Spleen (tissue), 11 donors: Measurements from ENCODE around the gene C20orf141. TPM values are rescaled to one million over a fixed set of nuclear protein-coding genes. Genes with fewer than 3 reads are reported as not detected.

Source experiments
- DNase-seq: peaks from one replicate; pipeline ENCODE4 v3.0.0-alpha.2; 2020
- H3K27ac ChIP-seq, 8 donors: fragments of 200-600 bp; sonication (generic) in 7 of 8; 1 replicate in 4 of 8; 2 replicates in 4 of 8; pipeline versions ENCODE4 v1.5.0 to v1.8.0; 2016 to 2021; ENCODE audit warnings: inconsistent platforms in 4 of 8, mild to moderate bottlenecking in 4 of 8, moderate library complexity in 1 of 8
- H3K27me3 ChIP-seq, 7 donors: fragments of 200-600 bp; sonication (generic) in 6 of 7; replicated peaks in 1 of 7; 1 replicate in 4 of 7; 2 replicates in 3 of 7; pipeline versions ENCODE4 v1.5.0 to v1.8.0; 2016 to 2021; ENCODE audit warnings: inconsistent platforms in 3 of 7, mild to moderate bottlenecking in 1 of 7
- H3K36me3 ChIP-seq, 6 donors: fragments of 200-600 bp; sonication (generic) in 5 of 6; 1 replicate in 4 of 6; 2 replicates in 2 of 6; pipeline versions ENCODE4 v1.5.0 to v1.8.0; 2016 to 2021; ENCODE audit warnings: inconsistent platforms in 2 of 6
- H3K4me1 ChIP-seq, 6 donors: fragments of 200-600 bp; sonication (generic) in 5 of 6; 1 replicate in 3 of 6; 2 replicates in 3 of 6; pipeline versions ENCODE4 v1.5.0 to v1.8.0; 2016 to 2021; ENCODE audit warnings: inconsistent platforms in 3 of 6
- H3K4me3 ChIP-seq, 8 donors: fragments of 200-600 bp; sonication (generic) in 7 of 8; 1 replicate in 4 of 8; 2 replicates in 4 of 8; pipeline versions ENCODE4 v1.5.0 to v1.8.0; 2016 to 2021; ENCODE audit warnings: inconsistent platforms in 4 of 8, mild to moderate bottlenecking in 4 of 8, moderate library complexity in 2 of 8
- H3K9me3 ChIP-seq, 8 donors: fragments of 200-600 bp; sonication (generic) in 7 of 8; 1 replicate in 4 of 8; 2 replicates in 4 of 8; pipeline versions ENCODE4 v1.5.0 to v1.8.0; 2016 to 2021; ENCODE audit warnings: inconsistent platforms in 4 of 8
- CTCF ChIP-seq, 11 experiments: fragments of 200-600 bp in 7 of 11; fragments of 450-650 bp in 4 of 11; sonication (generic) in 4 of 11; IDR thresholded peaks in 8 of 11; conservative IDR thresholded peaks in 3 of 11; 1 replicate in 7 of 11; 2 replicates in 4 of 11; pipeline versions ENCODE4 v1.4.0 to v1.8.0; 2016 to 2021; ENCODE audit warnings: antibody characterized with exemption in 11 of 11, inconsistent platforms in 4 of 11, mild to moderate bottlenecking in 1 of 11
- POLR2A ChIP-seq, 3 donors: fragments of 450-650 bp; IDR thresholded peaks; one replicate each; pipeline ENCODE4 v1.5.1; 2017; ENCODE audit warnings: antibody characterized with exemption in 3 of 3, mild to moderate bottlenecking in 1 of 3
- POLR2AphosphoS5 ChIP-seq, 3 donors: sonication (generic); formaldehyde crosslinking; IDR thresholded peaks; one replicate each; pipeline ENCODE4 v1.5.1; 2017; ENCODE audit warnings: antibody characterized with exemption in 3 of 3
- WGBS, 5 donors: extraction: QIAGEN DNeasy Blood & Tissue Kit in 3 of 5; methylation state at CpG; one replicate each; pipeline versions ENCODE4 v1.1.5 to v1.1.7; 2013 to 2018; 5-methylcytosine and 5-hydroxymethylcytosine counted together
- intact Hi-C: fragments of 100-400 bp; cut with DNase I; formaldehyde crosslinking; loops from one replicate; pipeline ENCODE4 v1.15.0; 2023; ENCODE audit warnings: low total_unique reads
- polyA plus RNA-seq, 3 donors: library from polyadenylated mRNA; stranded (reverse); fragments of 200-250 nt; gene quantifications; one replicate each; pipeline ENCODE4 v1.2.1, GENCODE V29; 2013
- total RNA-seq, 7 donors: library from RNA; depleted of rRNA in 3 of 7; stranded (reverse); fragments of >200 nt in 3 of 7; fragmentation: NEBNext Ultra II Directional in 4 of 7; extraction: Animal tissue kit (Norgen Biotek cat#: 25700) in 4 of 7; gene quantifications; one replicate each; pipeline versions ENCODE4 v1.1.0 to v1.2.1, GENCODE V29; 2016 to 2021
- donor health status: healthy with polysubstance abuse.
- donor health status: DM: no; HTN: no; CAD: no; lungs with moderate emphysema.
- donor health status: DM: no; HTN: no; CAD: no.
- donor health status: Bipolar disorder and iron deficiency.
- donor health status: healthy.
- donor health status: DM: no; HTN: no; CAD: no.
- donor health status: DM: yes; HTN: yes; CAD: no.

C20orf141 gene
- total and polyA plus RNA-seq, 10 donors, result not detected

- H3K4me1 ChIP-seq, result peaks cover 0 to 6% (median 0%) of the 10 kb centered on the region in 6 donors
- 92 to 100% (median 97%) methylated on average over 1 of the region's 1 CpG for WGBS, 5 donors
- TF ChIP-seq POLR2AphosphoS5 (IDR thresholded peaks at IDR 0.05) (no peak), POLR2A (IDR thresholded peaks at IDR 0.05) (no peak), CTCF (IDR thresholded peaks at IDR 0.05 in 8 of 11, conservative IDR thresholded peaks at IDR 0.05 in 3 of 11) (no peak)
- no peak overlapping the region for H3K4me3 ChIP-seq
- H3K27ac ChIP-seq, result no peak overlapping the region
- intact Hi-C loops, result no loop called here
- peaks cover 0 to 42% (median 0%) of the 10 kb centered on the region in 7 donors for H3K27me3 ChIP-seq
- no peaks in the 10 kb centered on the region for H3K36me3 ChIP-seq
- no peak for DNase-seq
- peaks cover 0 to 17% (median 10%) of the 10 kb centered on the region in 8 donors for H3K9me3 ChIP-seq
Observed at GRCh38 chr20:2814076-2814475, 711 bp upstream of the C20orf141 start.

- intact Hi-C loops, result no loop called here
- H3K36me3 ChIP-seq, result no peaks in the 10 kb centered on the region
- 80 to 93% (median 84%) methylated on average over 6 to 8 of the region's 8 CpGs for WGBS, 5 donors
- peaks cover 0 to 8% (median under 1%) of the 10 kb centered on the region in 6 donors for H3K4me1 ChIP-seq
- no peak for DNase-seq
- peaks cover 0 to 17% (median 10%) of the 10 kb centered on the region in 8 donors for H3K9me3 ChIP-seq
- no peak overlapping the region for H3K27ac ChIP-seq
- H3K27me3 ChIP-seq, result peaks cover 0 to 38% (median 3%) of the 10 kb centered on the region in 7 donors
- TF ChIP-seq CTCF (IDR thresholded peaks at IDR 0.05 in 8 of 11, conservative IDR thresholded peaks at IDR 0.05 in 3 of 11), result no peak
- TF ChIP-seq POLR2A (IDR thresholded peaks at IDR 0.05), result no peak
- TF ChIP-seq POLR2AphosphoS5 (IDR thresholded peaks at IDR 0.05), result no peak
- no peak overlapping the region for H3K4me3 ChIP-seq
Observed at GRCh38 chr20:2815242-2815900, 584 bp downstream of the C20orf141 start.

- Histone ChIP-seq H3K4me1 (peaks cover 0 to 16% (median 4%) of the 10 kb centered on the region in 6 donors), H3K4me3 (no peak within 1 kb of the TSS), H3K9me3 (peaks cover 0 to 17% (median 10%) of the 10 kb centered on the region in 8 donors), H3K27ac (no peak within 1 kb of the TSS), H3K27me3 (peaks cover 0 to 40% (median 11%) of the 10 kb centered on the region in 7 donors), H3K36me3 (no peaks in the 10 kb centered on the region)
- TF ChIP-seq CTCF (IDR thresholded peaks at IDR 0.05 in 8 of 11, conservative IDR thresholded peaks at IDR 0.05 in 3 of 11), result no peak
- TF ChIP-seq POLR2AphosphoS5 (IDR thresholded peaks at IDR 0.05), result no peak
- TF ChIP-seq POLR2A (IDR thresholded peaks at IDR 0.05), result no peak
- intact Hi-C loops, result no loop called here
- WGBS, 5 donors, result 83 to 94% (median 89%) methylated on average over 5 to 10 of the region's 10 CpGs
- DNase-seq, result no peak
Observed at GRCh38 chr20:2816030-2816582, 1.3 kb downstream of the C20orf141 start, which contains the start of gene TMEM239. TSS of gene TMEM239 (plus strand) at chr20:2816364. CDS start at chr20:2816555, 191 bp downstream.
